Activated CD4-positive, CD25-positive, alpha-beta regulatory T cell treated with anti-CD3 and anti-CD28 coated beads, Interleukin-2, amount 50 U/mL, for 16 hours (primary cell): ENCODE data around the gene CLDN34.

Source experiments
- DNase-seq: peaks from one replicate; pipeline ENCODE4 v3.0.0-alpha.2; 2020; ENCODE audit warnings: low read depth, low spot score

The CLDN34 gene

GRCh38 chrX:9966775-9967408 is at the start of gene CLDN34:
TSS of gene CLDN34 (plus strand) at chrX:9967358. CDS start at chrX:9967358, 0 bp downstream.
- no peak for DNase-seq

GRCh38 chrX:9917861-9918260 is 49.3 kb upstream of the CLDN34 start:
- DNase-seq, result no peak

- DNase-seq, result no peak
Observed at GRCh38 chrX:9919632-9920172, 47.5 kb upstream of the CLDN34 start.

GRCh38 chrX:9921407-9921806 is 45.8 kb upstream of the CLDN34 start:
- no peak for DNase-seq

- DNase-seq, result no peak
Observed at GRCh38 chrX:9923357-9923756, 43.8 kb upstream of the CLDN34 start.

GRCh38 chrX:9926002-9926401 is 41.2 kb upstream of the CLDN34 start:
- DNase-seq, result no peak

- no peak for DNase-seq
Observed at GRCh38 chrX:9927698-9928482, 39.3 kb upstream of the CLDN34 start.

GRCh38 chrX:9935436-9935835 is 31.7 kb upstream of the CLDN34 start:
- DNase-seq, result no peak

GRCh38 chrX:9937761-9938160 is 29.4 kb upstream of the CLDN34 start:
- no peak for DNase-seq

- DNase-seq, result no peak
Observed at GRCh38 chrX:9938516-9938915, 28.6 kb upstream of the CLDN34 start.

- no peak for DNase-seq
Observed at GRCh38 chrX:9940421-9940820, 26.7 kb upstream of the CLDN34 start.

- DNase-seq, result peak; percentile 33
Observed at GRCh38 chrX:9942086-9942485, 25.1 kb upstream of the CLDN34 start.

- DNase-seq, result no peak
Observed at GRCh38 chrX:9943420-9943819, 23.7 kb upstream of the CLDN34 start.

GRCh38 chrX:9947131-9947794 is 19.9 kb upstream of the CLDN34 start:
- no peak for DNase-seq

GRCh38 chrX:9948406-9948805 is 18.8 kb upstream of the CLDN34 start:
- no peak for DNase-seq

GRCh38 chrX:9952300-9952699 is 14.9 kb upstream of the CLDN34 start:
- DNase-seq, result no peak

GRCh38 chrX:9953396-9953795 is 13.8 kb upstream of the CLDN34 start:
- DNase-seq, result no peak

GRCh38 chrX:9955506-9955905 is 11.7 kb upstream of the CLDN34 start:
- DNase-seq, result no peak

GRCh38 chrX:9957743-9958142 is 9.4 kb upstream of the CLDN34 start:
- DNase-seq, result no peak

GRCh38 chrX:9958183-9958582 is 9.0 kb upstream of the CLDN34 start:
- no peak for DNase-seq

GRCh38 chrX:9961750-9962149 is 5.4 kb upstream of the CLDN34 start:
- no peak for DNase-seq

GRCh38 chrX:9977635-9978034 is 10.5 kb downstream of the CLDN34 start:
- no peak for DNase-seq

GRCh38 chrX:9980401-9980800 is 13.2 kb downstream of the CLDN34 start:
- no peak for DNase-seq
